DMS153 (cell line): ENCODE results near the gene FAM222B.
"Not testable (repeated sequence)": the region's sequence is repeated elsewhere in the genome, so short reads cannot be mapped to it uniquely, and the experiment has no call there.

ENCODE experiments used
- DNase-seq: peaks from one replicate; lab custom pipeline; 2025; lab: John Stamatoyannopoulos, UW

Gene FAM222B

DNA sequence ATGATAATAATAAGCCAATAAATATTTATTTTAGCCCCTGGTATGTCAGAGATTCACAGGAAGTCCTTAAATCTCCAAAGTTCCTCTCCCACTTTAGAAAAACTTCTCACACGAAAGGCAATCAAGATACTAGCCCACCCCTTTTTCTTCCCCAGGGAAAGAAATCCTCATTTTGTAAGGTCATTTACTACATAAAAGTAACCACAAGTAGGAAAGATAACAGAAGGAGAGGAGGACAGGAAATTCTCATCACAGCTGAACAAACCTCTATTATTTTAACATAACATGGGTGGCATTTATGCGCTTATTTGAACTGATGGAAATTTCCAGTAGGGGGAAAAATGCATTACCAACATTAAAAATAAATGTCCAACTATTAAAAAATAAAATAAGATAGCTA lies 3.4 kb downstream of the FAM222B start:
- no peak for DNase-seq

DNA sequence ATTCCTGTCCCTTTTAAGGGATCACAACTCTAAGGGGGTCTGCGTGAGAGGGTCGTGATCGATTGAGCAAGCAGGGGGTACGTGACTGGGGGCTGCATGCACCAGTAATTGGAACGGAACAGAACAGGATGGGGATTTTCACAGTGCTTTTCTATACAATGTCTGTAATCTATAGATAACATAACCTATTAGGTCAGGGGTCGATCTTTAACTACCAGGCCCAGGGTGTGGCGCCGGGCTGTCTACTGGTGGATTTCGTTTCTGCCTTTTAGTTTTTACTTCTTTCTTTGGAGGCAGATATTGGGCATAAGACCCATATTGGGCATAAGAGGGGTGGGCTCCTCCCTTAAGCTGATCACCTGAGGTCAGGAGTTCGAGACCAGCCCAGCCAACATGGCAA lies 6.0 kb downstream of the FAM222B start:
- DNase-seq: not testable (repeated sequence)

DNA sequence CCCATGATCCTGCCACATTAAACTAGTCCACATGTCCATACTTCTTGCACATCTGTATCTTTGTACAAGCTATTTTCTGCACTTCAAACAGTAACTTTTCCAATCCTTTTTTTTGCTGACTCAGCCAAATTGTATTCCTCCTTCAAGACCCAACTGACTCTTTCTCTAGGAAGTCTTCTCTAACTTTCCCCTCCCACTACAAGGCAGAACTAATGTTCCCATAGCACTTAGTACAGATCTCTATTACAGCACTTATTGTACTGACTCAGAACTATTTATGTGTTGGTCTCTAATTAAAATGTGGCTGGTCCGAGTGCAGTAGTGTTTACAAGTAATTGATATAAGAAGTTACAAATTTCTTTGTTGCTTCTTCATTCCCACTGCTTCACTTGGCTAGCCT lies 8.2 kb downstream of the FAM222B start:
- no peak for DNase-seq

DNA sequence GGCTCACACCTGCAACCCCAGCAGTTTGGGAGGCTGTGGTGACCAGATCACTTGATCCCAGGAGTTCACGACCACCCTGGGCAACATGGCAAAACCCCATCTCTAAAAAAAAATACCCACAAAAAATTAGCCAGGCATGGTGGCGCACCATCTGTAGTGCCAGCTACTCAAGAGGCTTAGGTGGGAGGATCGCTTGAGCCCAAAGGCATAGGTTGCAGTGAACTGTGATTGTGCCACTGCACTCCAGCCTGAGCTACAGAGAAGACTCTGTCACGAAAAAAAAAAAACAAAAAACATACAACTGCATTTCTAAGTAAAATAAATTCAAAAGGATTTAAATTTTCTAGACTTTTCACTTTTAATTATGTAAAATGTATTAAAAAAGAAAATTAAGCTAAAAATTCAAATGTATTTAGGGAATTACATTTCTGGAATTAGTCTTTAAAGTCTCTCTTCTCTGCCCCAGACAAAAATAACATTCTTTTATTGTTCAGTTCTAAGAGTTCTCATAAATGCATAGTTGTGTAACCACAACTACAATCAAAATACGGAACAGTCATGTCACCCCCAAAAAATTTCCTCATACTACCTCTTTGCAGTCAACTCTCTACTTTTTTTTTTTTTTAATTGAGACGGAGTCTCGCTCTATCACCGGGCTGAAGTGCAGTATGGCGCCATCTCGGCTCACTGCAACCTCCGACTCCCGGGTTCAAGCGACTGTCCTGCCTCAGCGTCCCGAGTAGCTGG lies 14.1 kb downstream of the FAM222B start:
- no peak for DNase-seq

DNA sequence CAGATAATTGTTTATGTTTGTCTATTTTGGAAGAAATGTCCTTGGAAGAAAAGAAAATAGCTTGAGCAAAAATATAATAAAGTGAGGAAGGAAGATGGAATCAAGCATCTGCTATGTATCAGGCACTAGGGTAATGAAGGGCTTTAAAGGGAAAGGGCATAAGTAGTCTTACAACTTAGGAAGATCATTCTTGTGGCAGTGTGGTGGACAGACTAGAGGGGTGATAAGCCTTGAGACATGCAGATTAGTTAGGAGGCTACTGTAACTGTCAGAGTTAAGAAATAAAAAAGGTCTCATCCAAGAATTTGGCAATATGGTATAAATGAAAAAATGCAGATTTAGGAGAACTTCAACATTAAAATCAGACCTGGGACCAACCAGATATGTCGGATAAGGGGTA lies 14.9 kb downstream of the FAM222B start:
- no peak for DNase-seq

DNA sequence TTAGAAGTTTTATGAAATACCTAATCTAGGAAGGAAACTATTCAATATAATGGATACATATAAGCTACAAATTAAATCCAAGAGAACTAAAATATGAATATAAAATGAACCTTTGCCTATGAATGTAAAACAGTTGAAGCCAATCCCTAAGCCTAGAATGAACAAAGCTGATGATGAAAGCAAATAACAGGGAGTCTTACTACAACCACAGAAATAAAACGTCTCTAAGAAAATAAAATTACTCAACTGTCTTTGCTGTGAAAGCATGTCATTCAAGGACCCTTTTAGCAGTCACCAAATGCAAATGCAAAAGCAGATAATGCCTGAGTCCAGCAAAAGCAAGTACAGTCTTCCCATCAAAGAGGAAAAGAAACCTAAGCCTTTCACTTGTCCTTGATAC lies 23.0 kb downstream of the FAM222B start:
- no peak for DNase-seq

DNA sequence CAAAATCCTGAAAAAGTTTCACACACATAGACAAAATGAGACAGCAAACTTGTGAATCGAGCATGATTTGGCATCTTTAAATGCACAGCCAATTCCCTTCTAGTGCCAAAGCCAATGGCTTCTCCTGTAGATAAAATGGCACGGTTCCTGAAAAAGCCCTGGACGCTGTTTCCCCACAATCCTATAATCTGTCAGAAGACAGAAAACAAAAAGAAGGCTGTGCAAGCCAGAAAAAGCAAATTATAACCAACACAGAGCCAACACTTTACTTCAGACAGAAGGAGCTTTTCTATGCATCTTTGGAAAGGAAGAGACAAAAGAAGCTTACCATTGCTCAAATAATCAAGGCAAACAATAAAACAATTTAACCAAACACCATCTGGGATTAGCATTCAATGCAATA lies 23.8 kb downstream of the FAM222B start:
- DNase-seq: no peak

DNA sequence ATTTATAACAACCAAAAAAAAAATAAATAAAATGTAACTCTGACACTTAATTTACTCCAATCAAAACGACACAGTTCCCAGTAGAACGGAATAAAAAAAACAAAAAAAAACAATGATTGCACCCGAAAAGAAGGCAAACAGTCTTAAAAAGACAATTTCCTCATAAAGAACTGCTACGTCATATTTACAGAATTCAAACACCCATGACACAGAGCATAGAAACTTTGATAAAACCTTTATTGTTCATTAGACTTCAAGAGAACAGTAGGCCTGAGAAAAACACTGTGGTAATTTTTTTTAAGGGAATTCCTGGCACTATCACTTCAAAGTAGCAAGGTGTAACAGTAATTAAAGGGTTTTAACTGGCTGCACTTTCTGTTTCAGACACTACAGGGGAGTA lies 26.1 kb downstream of the FAM222B start:
- DNase-seq: no peak

DNA sequence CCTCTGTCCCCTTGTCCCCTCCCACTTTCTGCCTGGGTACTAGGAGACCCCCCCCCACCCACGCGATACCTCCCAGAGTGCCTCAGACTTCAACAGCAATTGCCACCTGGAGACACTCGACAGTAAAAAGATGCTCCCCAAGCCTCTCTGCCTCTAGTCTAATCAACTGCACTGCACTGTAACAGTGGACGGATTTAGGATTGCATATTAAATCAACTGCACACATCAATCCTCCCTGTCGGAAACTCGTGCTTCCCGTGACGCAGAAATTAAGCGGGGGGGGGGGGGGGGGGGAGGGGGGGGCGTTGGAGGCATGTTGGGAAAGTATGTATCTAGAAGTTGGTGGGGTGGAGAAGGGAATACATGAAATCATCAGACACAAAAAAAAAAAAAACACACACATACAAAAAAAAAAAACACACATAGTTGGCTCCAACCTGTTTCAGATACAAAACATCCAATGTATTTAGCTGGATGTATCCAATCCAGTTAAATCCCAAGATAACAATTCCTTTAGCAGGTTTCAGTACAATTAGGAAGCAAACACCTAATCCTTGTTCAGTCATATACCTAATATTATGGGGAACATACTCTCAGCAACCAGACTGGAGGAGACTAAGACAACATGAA lies 29.7 kb downstream of the FAM222B start:
- peak; percentile 83 for DNase-seq

DNA sequence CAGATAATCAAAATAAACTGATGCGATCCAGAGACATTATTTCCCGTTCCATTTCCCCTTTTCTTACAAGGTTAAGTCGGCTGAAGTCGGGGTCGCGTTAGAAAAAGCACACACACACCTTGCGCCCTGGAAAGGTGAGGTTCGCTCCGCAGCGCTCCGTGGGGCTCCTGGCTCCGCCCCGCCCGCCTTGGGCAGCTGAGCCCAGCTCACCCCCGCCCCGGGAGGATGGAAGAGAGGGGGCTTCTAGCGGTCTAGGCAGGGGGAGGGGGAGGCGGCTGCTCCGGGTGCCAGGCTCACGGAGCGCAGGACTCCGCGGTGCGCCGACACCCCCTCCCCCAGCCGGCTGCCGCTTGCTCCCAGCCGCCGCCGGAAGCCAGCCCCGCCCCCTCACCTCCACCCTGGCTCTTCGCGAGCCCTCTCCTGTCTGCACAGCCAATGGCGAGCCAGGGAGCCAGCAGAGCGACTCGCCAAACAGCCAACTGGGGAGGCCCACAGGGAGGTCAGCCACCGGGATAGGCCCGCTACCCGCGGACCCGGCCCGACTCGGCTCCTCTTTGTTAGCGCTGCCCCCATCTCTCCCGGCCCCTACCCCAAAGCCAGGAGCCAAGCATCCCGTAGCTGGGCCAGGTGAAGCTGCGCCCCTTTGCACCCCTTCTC lies 30.4 kb downstream of the FAM222B start:
- peak; percentile 95 for DNase-seq

DNA sequence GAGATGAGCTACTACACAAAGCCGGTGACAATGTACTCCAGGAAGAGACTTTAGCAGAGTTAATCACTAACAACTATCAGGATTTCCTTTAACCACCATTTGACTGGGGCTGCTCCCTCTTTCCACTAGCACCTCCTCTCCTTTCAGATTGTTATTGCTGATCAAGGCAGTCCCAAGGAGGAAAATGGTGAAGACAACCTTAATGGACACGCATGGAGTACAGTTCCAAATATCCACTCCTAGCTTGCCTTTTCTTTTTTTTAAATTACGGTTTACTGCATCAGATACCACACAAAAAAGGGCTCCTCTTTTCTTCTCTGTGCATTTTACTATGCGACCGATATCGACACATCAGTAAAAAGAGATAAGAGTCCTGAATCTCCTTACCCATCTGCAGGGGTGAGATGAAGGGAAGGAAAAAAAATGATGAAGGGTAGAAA lies 30.9 kb downstream of the FAM222B start:
- DNase-seq: no peak

DNA sequence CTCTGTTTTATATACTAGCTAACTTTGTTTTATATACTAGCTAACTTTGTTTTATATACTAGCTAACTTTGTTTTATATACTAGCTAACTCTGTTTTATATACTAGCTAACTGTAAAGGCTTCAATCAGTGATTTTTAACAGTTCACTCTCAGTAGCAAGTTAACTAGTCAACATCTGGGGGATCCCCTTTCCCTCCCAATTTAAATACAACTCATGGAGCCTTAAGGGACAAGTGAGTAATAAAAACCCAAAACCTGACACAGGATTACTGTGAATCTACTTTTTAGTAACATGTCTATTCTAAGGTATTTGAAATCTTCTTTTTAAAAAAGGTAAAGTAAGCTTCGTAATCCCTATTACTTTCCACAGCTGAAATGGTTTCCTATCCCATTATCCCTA lies 32.2 kb downstream of the FAM222B start:
- no peak for DNase-seq

DNA sequence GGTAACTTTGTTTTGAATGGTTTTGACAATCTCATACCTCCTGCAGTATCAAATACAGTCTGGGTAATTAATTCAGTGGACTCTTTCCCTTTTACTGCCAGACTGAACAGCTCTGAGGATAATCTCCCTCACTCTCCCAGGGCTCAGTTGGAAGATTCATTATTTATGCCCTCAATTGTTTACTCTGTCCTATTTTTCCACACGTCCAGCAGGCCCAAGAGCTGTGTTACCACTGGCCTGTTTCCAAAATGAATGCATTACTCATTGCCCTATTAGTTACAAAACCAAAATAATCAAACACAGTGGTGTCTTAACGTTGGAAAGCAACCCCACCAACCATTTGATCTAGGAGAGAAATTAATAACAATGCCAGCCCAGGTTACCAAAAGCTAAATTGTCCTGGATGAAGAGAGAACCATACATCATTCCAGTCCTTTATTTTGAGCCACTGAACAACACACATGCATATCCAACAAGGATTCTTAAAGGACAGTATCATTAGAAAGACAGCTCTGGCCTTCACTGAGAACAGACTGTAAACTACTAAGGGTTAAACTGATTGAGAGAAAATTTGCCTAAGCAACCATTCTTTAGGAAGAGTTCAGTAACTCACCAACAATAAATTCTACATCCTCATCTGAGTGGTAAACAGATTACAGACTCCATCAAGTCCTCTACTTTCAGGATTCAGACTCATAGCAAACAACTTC lies 34.5 kb downstream of the FAM222B start:
- peak; percentile 82 for DNase-seq

DNA sequence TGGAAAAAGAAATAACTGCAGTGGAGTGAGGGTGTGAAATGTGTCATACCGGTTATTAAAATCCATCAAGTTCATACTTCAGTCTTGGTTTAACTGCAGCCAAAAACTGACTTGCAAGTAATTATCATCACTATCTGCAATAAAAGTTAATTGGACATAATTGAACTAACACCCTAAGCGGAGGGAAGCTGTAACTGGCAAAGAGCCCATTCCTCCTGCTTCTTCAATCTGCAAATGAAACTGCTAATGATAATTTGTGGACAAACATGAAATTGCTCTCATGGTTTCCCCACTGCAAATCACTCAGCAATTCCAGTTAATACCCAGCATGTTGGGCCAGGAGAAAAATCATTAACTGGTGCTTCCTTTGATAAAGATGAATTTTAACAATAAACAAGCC lies 46.5 kb downstream of the FAM222B start:
- no peak for DNase-seq

DNA sequence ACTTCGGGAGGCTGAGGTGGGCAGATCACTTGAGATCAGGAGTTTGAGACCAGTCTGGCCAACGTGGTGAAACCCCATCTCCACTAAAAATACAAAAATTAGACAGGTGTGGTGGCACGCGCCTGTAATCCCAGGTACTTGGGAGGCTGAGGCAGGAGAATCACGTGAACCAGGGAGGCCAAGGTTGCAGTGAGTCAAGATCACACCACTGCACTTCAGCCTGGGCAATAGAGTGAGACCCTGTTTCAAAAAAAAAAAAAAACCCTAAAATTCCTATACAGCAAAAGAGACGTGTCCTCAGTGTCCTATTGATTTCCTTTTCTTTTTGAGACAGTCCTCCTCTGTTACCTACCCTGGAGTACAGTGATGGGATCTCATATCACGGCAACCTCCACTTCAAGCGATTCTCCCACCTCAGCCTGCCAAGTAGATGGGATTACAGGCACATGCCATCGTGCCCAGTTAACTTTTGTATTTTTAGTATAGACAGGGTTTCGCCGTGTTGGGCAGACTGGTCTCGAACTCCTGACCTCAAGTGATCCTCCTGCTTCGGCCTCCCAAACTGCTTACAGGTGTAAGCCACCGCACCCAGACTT lies 47.6 kb downstream of the FAM222B start:
- not testable (repeated sequence) for DNase-seq

DNA sequence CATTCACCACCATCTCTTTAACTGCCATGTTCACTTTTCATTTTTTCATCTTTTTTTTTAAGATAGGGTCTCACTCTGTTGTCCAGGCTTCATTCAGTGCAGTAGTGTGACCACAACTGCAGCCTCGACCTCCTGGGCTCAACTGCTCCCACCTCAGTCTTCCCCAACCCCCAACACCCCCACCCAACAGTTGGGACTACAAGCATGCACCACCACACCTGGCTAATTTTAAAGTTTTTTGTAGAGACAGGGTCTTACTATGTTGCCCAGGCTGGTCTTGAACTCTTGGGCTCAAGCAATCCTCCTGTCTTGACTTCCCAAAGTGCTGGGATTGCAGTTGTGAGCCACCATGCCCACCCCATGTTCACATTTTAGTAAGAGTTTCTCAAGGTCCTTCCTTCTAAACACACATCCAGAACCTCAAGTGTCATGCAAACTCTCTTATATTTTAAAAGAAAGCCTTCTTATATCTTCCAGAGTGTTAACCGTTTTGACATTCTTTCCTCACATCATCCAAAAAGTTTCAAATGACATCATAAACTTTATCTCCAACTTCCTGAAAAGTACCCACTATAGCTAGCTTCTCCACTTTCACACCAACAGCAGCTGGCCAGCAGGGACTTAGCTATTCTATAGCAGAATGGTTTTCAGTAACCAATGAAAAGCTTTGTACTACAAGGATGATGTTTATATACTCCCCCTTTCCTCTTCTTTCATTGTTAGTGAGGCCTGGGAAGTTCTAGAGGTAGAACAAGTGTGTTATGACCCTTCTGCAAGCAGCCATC lies 49.5 kb downstream of the FAM222B start:
- no peak for DNase-seq

DNA sequence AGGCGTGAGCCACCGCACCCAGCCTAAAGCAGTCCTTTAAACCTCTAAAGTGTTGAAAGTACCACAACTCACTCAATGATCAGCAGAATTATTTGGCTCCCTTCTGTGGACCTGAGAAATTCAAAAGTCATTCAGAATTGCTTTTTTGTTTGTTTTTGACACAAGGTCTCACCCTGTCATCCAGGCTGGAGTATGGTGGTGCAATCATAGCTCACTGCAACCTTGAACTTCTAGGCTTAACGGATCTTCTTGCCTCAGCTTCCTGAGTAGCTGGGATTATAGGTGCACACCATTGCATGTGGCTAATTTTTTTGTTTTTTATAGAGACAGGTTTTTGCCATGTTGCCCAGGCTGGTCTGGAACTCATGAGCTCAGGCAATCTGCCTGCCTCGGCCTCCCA lies 54.5 kb downstream of the FAM222B start:
- no peak for DNase-seq

DNA sequence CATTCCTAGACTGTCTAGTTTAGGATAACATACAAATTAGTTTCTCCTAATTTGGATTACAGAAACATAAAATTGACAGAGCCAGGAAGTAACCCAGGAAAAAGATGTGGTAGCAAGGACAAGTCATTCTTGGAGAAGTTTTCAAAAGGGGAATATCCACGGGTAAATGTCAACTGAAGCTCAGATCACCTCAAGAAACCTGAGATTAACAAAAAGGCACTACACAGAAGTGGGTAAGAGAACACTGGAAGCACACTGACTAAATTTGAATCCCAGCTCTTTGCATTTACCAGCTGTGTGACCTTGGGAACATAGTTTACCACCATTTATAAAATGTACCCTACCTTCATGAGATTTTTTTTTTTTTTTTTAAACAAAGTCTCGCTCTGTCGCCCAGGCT lies 59.4 kb downstream of the FAM222B start:
- no peak for DNase-seq

DNA sequence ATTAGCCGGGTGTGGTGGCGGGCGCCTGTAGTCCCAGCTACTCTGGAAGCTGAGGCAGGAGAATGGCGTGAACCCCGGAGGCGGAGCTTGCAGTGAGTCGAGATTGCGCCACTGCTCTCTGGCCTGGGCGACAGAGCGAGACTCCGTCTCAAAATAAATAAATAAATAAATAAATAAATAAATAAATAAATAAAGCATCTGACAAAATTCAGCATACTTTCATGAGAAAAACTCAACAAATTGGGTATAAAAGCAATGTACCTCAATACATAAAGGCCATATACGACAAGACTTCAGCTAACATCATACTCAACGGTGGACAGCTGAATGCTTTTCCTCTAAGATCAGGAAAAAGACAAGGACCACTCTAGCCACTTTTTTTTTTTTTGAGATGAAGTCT lies 63.0 kb downstream of the FAM222B start:
- not testable (repeated sequence) for DNase-seq

DNA sequence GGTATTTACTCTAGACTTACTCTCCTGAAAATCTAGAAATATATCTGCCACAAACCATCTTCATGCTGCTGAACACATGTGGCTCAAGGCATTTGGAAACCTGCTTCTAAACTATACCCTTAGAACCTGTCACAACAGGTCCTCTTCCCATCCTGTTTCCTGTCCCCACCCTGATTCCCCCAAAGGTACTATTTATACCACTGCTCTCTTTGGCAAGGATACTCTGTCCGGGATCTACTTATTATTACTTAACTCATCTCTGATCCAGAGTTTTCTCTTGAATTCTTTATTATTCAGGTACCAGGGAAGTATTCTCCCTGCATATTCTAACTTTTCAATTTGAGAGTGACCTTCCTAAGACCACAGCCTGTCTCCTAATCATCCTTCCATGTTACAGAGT lies 65.4 kb downstream of the FAM222B start:
- no peak for DNase-seq

DNA sequence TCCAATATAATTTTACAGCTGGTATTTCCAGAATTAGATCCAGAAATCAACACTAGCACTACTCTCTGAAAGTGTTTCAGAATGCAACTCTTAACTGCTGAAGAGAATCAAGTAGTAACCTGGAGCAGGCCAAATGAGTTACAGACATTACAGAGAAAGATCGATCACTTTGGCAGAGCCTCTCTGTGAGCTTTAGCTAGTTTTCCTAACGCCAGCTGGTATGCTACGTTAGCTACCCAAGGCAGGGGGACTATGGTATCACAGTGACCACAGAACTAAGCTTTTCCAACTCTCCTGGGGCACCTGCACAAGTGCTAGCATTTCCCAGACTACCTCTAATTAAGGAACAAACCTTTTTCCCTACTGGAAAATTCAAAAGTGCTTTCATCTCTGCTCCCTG lies 68.4 kb downstream of the FAM222B start:
- no peak for DNase-seq

DNA sequence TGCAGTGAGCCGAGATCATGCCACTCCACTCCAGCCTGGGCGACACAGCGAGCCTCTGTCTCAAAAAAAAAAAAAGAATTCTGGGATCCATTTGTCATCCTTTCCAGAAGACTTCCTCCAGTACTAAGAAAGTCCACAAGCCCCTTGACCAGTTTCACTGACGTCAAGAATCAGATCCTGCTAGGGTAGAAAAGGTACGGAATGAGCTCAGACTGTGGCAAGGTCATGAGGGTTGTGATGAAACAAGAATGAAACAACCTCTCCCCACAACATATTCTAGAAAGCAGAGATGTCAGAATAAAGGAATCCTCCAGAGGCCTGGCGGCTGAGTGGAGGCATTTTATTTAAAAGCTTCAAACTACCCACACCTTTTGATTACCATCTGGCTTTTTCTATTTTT lies 68.9 kb downstream of the FAM222B start:
- DNase-seq: no peak
